B cell (primary cell): ENCODE measurements around the gene EML6. TPM values are rescaled to one million over a fixed set of nuclear protein-coding genes. Genes with fewer than 3 reads are reported as not detected.

Experiments used
- ATAC-seq: fragments of 200-7000 bp; cut with Tn5 transposase; one replicate; pipeline ENCODE4 v1.10.0; 2021; ENCODE audit warnings: low read depth, mild to moderate bottlenecking, moderate number of reproducible peaks, moderate library complexity
- CTCF ChIA-PET: fragments of 350-600 bp; sonication (Branson Sonifier 250); formaldehyde crosslinking; loops from one replicate; lab custom pipeline; 2021; ENCODE audit warnings: antibody characterized with exemption, inconsistent platforms; lab: Charles Lee
- POLR2A ChIA-PET: fragments of 350-600 bp; sonication (Branson Sonifier 250); formaldehyde crosslinking; loops from one replicate; lab custom pipeline; 2021; ENCODE audit warnings: antibody characterized with exemption; lab: Charles Lee
- DNase-seq: peaks from one replicate; pipeline ENCODE4 v3.0.0; 2013
- H2AFZ ChIP-seq: 2 replicates; pipeline ENCODE4 v1.6.1; 2012; ENCODE audit warnings: mild to moderate bottlenecking, low read depth, low read length; ENCODE audit not compliant: insufficient read depth, poor library complexity, severe bottlenecking
- H3K27ac ChIP-seq, 2 donors: 1 replicate in 1 of 2; 2 replicates in 1 of 2; pipeline ENCODE4 v1.5.1; 2012 to 2013; ENCODE audit warnings: low read length in 2 of 2, mild to moderate bottlenecking in 2 of 2, moderate library complexity in 1 of 2
- H3K27me3 ChIP-seq, 4 experiments: fragments of 200-600 bp in 1 of 4; sonication (generic) in 1 of 4; replicated peaks in 1 of 4; 1 replicate in 2 of 4; 2 replicates in 2 of 4; pipeline versions ENCODE4 v1.6.1 to v1.7.0; 2013 to 2016; ENCODE audit warnings: low read length in 3 of 4, mild to moderate bottlenecking in 2 of 4, mixed read lengths in 1 of 4, moderate library complexity in 1 of 4; ENCODE audit not compliant: insufficient read depth in 4 of 4, control insufficient read depth in 3 of 4; ENCODE audit errors: control extremely low read depth in 1 of 4
- H3K36me3 ChIP-seq, 2 experiments: replicated peaks in 1 of 2; 1 replicate in 1 of 2; 2 replicates in 1 of 2; pipeline versions ENCODE4 v1.6.1 to v1.7.1; 2013; ENCODE audit warnings: low read length in 1 of 2; ENCODE audit not compliant: insufficient read depth in 2 of 2, control insufficient read depth in 1 of 2; ENCODE audit errors: control extremely low read depth in 1 of 2, extremely low read depth in 1 of 2
- H3K4me1 ChIP-seq, 2 donors: fragments of 200-600 bp in 1 of 2; sonication (generic) in 1 of 2; 1 replicate in 1 of 2; 2 replicates in 1 of 2; pipeline versions ENCODE4 v1.5.1 to v1.6.1; 2013 to 2017; ENCODE audit warnings: low read length in 2 of 2; ENCODE audit not compliant: control insufficient read depth in 2 of 2, insufficient read depth in 2 of 2
- H3K4me2 ChIP-seq: replicated peaks from 2 replicates; pipeline ENCODE3; 2012; ENCODE audit warnings: mild to moderate bottlenecking, low read depth, low read length; ENCODE audit not compliant: poor library complexity, severe bottlenecking
- H3K4me3 ChIP-seq, 5 experiments: fragments of 200-600 bp in 1 of 5; sonication (generic) in 1 of 5; 1 replicate in 3 of 5; 2 replicates in 2 of 5; pipeline versions ENCODE4 v1.5.1 to v1.7.0; 2011 to 2016; ENCODE audit warnings: low read length in 4 of 5, mild to moderate bottlenecking in 4 of 5, low read depth in 2 of 5, control low read depth in 1 of 5, moderate library complexity in 1 of 5; ENCODE audit not compliant: insufficient read depth in 1 of 5; ENCODE audit errors: control extremely low read depth in 1 of 5, extremely low read depth in 1 of 5
- H3K79me2 ChIP-seq: fragments of 200-600 bp; sonication (generic); one replicate; pipeline ENCODE4 v1.6.0; 2016; ENCODE audit warnings: low read length; ENCODE audit not compliant: control insufficient read depth, insufficient read depth
- H3K9ac ChIP-seq: fragments of 200-600 bp; sonication (generic); 2 replicates; pipeline ENCODE4 v1.6.1; 2017; ENCODE audit warnings: mild to moderate bottlenecking, low read length, moderate library complexity
- H3K9me3 ChIP-seq, 3 donors: one replicate each; pipeline versions ENCODE4 v1.6.1 to v1.7.1; 2013; ENCODE audit warnings: low read length in 2 of 3; ENCODE audit not compliant: control insufficient read depth in 2 of 3, insufficient read depth in 1 of 3; ENCODE audit errors: control extremely low read depth in 1 of 3
- H4K20me1 ChIP-seq: 2 replicates; pipeline ENCODE4 v1.6.0; 2012; ENCODE audit warnings: mild to moderate bottlenecking, low read length; ENCODE audit not compliant: insufficient read depth, control insufficient read depth, poor library complexity, severe bottlenecking
- H3K27ac Mint-ChIP-seq: one replicate; pipeline ENCODE4 v1.8.0; 2021; ENCODE audit warnings: mixed read lengths
- H3K27me3 Mint-ChIP-seq: one replicate; pipeline ENCODE4 v1.8.0; 2021; ENCODE audit warnings: mixed read lengths
- H3K4me1 Mint-ChIP-seq: one replicate; pipeline ENCODE4 v1.8.0; 2021; ENCODE audit warnings: mixed read lengths
- H3K4me3 Mint-ChIP-seq: one replicate; pipeline ENCODE4 v1.8.0; 2021; ENCODE audit warnings: mixed read lengths
- H3K9me3 Mint-ChIP-seq: one replicate; pipeline ENCODE4 v1.8.0; 2022; ENCODE audit warnings: mixed read lengths; ENCODE audit not compliant: insufficient read depth
- CTCF ChIP-seq: fragments of 200-600 bp; IDR thresholded peaks from one replicate; pipeline ENCODE4 v1.8.0; 2022; ENCODE audit warnings: antibody characterized with exemption, mild to moderate bottlenecking
- EZH2 ChIP-seq: IDR thresholded peaks from 2 replicates; pipeline ENCODE4 v1.6.1; 2012; ENCODE audit warnings: borderline replicate concordance, low read depth, mild to moderate bottlenecking, moderate library complexity, low read length; ENCODE audit not compliant: insufficient read depth, poor library complexity, severe bottlenecking
- WGBS: methylation state at CpG from one replicate; pipeline ENCODE4 v1.1.5; 2013; ENCODE audit warnings: missing lambda C conversion rate; ENCODE audit not compliant: insufficient coverage; 5-methylcytosine and 5-hydroxymethylcytosine counted together
- intact Hi-C: fragments of 100-400 bp; cut with micrococcal nuclease; formaldehyde crosslinking; loops from one replicate; pipeline ENCODE4 v1.10.0; 2022
- polyA plus RNA-seq: library from polyadenylated mRNA; depleted of rRNA; stranded (reverse); fragments of >200 nt; gene quantifications from 2 replicates; pipeline ENCODE4 v1.2.3, GENCODE V29; 2012
- total RNA-seq, 2 donors: library from RNA; stranded (reverse); fragments of 120-200 nt in 1 of 2; gene quantifications; 1 replicate in 1 of 2; 2 replicates in 1 of 2; pipeline versions ENCODE4 v1.2.3 to v1.2.4, GENCODE V29; 2013 to 2022

The EML6 gene
- total and polyA plus RNA-seq, 2 donors (not counting 1 experiment from before 2014, with no cell fraction given): 42.5 to 53.7 TPM

- no peak for TF ChIP-seq CTCF
- TF ChIP-seq EZH2: no peak
- ChIA-PET CTCF (interaction anchor here (0.9 to 1.4 kb wide), 2 partner anchors 15 kb away, joined by 3 read pairs; no protein-coding TSS in a partner anchor), POLR2A (no interaction called here)
- Histone ChIP-seq H3K9ac (no peak overlapping the region), H3K36me3 (peaks cover 0 to 4% of the 10 kb centered on the region in 2 experiments), H3K27ac (no peak overlapping the region), H2AFZ (no peak overlapping the region), H3K27me3 (no peaks in the 10 kb centered on the region), H3K4me2 (no peak overlapping the region), H3K4me1 (no peaks in the 10 kb centered on the region), H4K20me1 (no peaks in the 10 kb centered on the region), H3K4me3 (no peak overlapping the region), H3K79me2 (no peaks in the 10 kb centered on the region), H3K9me3 (no peaks in the 10 kb centered on the region)
- H3K9me3 Mint-ChIP-seq: no peaks in the 10 kb centered on the region
- no peak overlapping the region for H3K4me3 Mint-ChIP-seq
- no peak for DNase-seq
- no peaks in the 10 kb centered on the region for H3K27me3 Mint-ChIP-seq
- intact Hi-C loops: no loop called here
- no peaks in the 10 kb centered on the region for H3K4me1 Mint-ChIP-seq
- ATAC-seq: no peak
- H3K27ac Mint-ChIP-seq: no peak overlapping the region
- 88% methylated on average over 1 of the region's 5 CpGs for WGBS
Measured at GRCh38 chr2:54853616-54854310, 130.3 kb downstream of the EML6 start.

- no peaks in the 10 kb centered on the region for H3K4me1 ChIP-seq
- ATAC-seq (no peak), DNase-seq (no peak)
- Mint-ChIP-seq H3K9me3 (no peaks in the 10 kb centered on the region), H3K27me3 (no peaks in the 10 kb centered on the region), H3K4me1 (no peaks in the 10 kb centered on the region), H3K4me3 (no peak overlapping the region), H3K27ac (no peak overlapping the region)
- no peaks in the 10 kb centered on the region for H3K79me2 ChIP-seq
- CTCF ChIA-PET: no interaction called here
- no CpG with 5 or more reads among the region's 2 CpGs for WGBS
- H3K9ac ChIP-seq: no peak overlapping the region
- H3K36me3 ChIP-seq: peaks cover 0 to 3% of the 10 kb centered on the region in 2 experiments
- intact Hi-C loops: no loop called here
- H3K9me3 ChIP-seq: no peaks in the 10 kb centered on the region
- no peaks in the 10 kb centered on the region for H3K27me3 ChIP-seq
- H4K20me1 ChIP-seq: no peaks in the 10 kb centered on the region
- no peak overlapping the region for H3K4me2 ChIP-seq
- no peak overlapping the region for H3K27ac ChIP-seq
- H2AFZ ChIP-seq: no peak overlapping the region
- H3K4me3 ChIP-seq: no peak overlapping the region
- POLR2A ChIA-PET: no interaction called here
- no peak for TF ChIP-seq CTCF
- no peak for TF ChIP-seq EZH2
Measured at GRCh38 chr2:54855434-54855833, 132.0 kb downstream of the EML6 start.
